Stomach (tissue), 4 donors: ENCODE measurements around the gene CABP2.

ENCODE experiments used
- CTCF ChIP-seq, 7 experiments: fragments of 450-650 bp in 4 of 7; fragments of 200-600 bp in 3 of 7; sonication (generic) in 3 of 7; IDR thresholded peaks; one replicate each; pipeline ENCODE4 v1.5.1; 2016 to 2019; ENCODE audit warnings: antibody characterized with exemption in 7 of 7, control low read depth in 2 of 7, mild to moderate bottlenecking in 1 of 7
- POLR2A ChIP-seq, 4 donors: fragments of 450-650 bp; IDR thresholded peaks; one replicate each; pipeline ENCODE4 v1.6.1; 2016; ENCODE audit warnings: antibody characterized with exemption in 4 of 4, control low read depth in 2 of 4, mild to moderate bottlenecking in 1 of 4, moderate library complexity in 1 of 4
- POLR2AphosphoS5 ChIP-seq, 3 donors: sonication (generic); formaldehyde crosslinking; IDR thresholded peaks; one replicate each; pipeline ENCODE4 v1.6.1; 2016; ENCODE audit warnings: antibody characterized with exemption in 3 of 3

DNA sequence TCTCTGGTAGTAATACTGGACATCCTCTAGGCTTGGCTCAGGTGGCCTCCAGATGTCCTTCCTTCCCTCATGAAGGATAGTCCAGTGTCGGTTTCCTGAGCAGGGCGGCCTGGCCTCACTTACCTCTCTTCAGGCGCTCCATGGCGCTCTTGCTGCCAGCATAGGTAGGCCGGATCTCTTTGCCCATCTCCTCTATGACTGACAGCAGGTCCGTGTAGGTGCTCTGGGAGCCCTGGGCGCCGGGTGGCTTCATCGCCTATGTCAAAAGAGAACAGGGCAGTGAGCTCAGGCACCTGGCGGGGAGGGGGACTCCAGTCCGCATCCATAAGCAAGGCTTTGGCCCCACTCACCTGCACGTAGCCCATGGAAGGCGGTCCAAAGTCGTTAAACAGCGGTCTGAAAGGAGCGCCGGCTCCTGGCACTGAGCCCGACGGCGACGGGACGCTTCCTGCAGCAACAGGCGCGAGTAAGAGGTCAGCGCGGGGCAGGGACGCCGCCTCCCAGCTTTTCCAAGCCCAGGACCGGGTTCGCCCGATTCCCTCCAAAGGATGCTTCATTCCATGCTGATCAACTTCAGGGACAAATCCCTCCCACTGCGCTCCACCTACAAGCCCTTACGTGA lies 15.9 kb downstream of the CABP2 start:
- no peak for TF ChIP-seq CTCF (IDR thresholded peaks at IDR 0.05)
- TF ChIP-seq POLR2A (IDR thresholded peaks at IDR 0.05), result no peak
- TF ChIP-seq POLR2AphosphoS5 (IDR thresholded peaks at IDR 0.05), result no peak
